KMS-11 (cell line): ENCODE measurements around the gene HNF1A.
"Not testable (repeated sequence)": the region's sequence is repeated elsewhere in the genome, so short reads cannot be mapped to it uniquely, and the experiment has no call there.

Experiments used
- H2AFZ ChIP-seq: fragments of 200-600 bp; sonication (generic); 2 replicates; pipeline ENCODE4 v1.6.1; 2016; ENCODE audit warnings: antibody characterized with exemption, mixed run types, low read depth
- H3K27ac ChIP-seq: fragments of 200-600 bp; sonication (generic); 2 replicates; pipeline ENCODE4 v1.6.1; 2016; ENCODE audit warnings: mild to moderate bottlenecking, mixed run types
- H3K27me3 ChIP-seq: fragments of 200-600 bp; sonication (generic); 2 replicates; pipeline ENCODE4 v1.6.1; 2017; ENCODE audit warnings: mild to moderate bottlenecking, low read depth, mixed run types, moderate library complexity; ENCODE audit not compliant: insufficient read depth
- H3K36me3 ChIP-seq: fragments of 200-600 bp; sonication (generic); 2 replicates; pipeline ENCODE4 v1.6.1; 2017; ENCODE audit warnings: mild to moderate bottlenecking, mixed run types; ENCODE audit not compliant: insufficient read depth
- H3K4me1 ChIP-seq: fragments of 200-600 bp; sonication (generic); 2 replicates; pipeline ENCODE4 v1.6.1; 2016; ENCODE audit warnings: mild to moderate bottlenecking, low read depth, mixed run types; ENCODE audit not compliant: poor library complexity, severe bottlenecking
- H3K4me2 ChIP-seq: fragments of 200-600 bp; sonication (generic); 2 replicates; pipeline ENCODE4 v1.7.0; 2016; ENCODE audit warnings: mild to moderate bottlenecking, mixed run types
- H3K4me3 ChIP-seq: fragments of 200-600 bp; sonication (generic); IDR thresholded peaks from 2 replicates; pipeline ENCODE4 v1.6.1; 2017; ENCODE audit warnings: low read depth, low read length, mixed read lengths; ENCODE audit not compliant: insufficient read depth
- H3K79me2 ChIP-seq: fragments of 200-600 bp; sonication (generic); 2 replicates; pipeline ENCODE4 v1.6.1; 2016; ENCODE audit warnings: low read depth, mixed run types; ENCODE audit not compliant: insufficient read depth
- H3K9ac ChIP-seq: fragments of 200-600 bp; sonication (generic); 2 replicates; pipeline ENCODE4 v1.6.1; 2016; ENCODE audit warnings: mild to moderate bottlenecking, mixed run types
- H4K20me1 ChIP-seq: fragments of 200-600 bp; sonication (generic); 2 replicates; pipeline ENCODE4 v1.6.1; 2016; ENCODE audit warnings: mild to moderate bottlenecking, mixed run types; ENCODE audit not compliant: insufficient read depth
- TF ChIP-seq, protein P1 (sequence below): fragments of 200-600 bp; sonication (generic); conservative IDR thresholded peaks from 2 replicates; pipeline ENCODE4 v1.6.1; 2017; ENCODE audit warnings: low read depth, mild to moderate bottlenecking, antibody characterized with exemption, low read length, moderate library complexity, mixed read lengths

HNF1A gene

DNA sequence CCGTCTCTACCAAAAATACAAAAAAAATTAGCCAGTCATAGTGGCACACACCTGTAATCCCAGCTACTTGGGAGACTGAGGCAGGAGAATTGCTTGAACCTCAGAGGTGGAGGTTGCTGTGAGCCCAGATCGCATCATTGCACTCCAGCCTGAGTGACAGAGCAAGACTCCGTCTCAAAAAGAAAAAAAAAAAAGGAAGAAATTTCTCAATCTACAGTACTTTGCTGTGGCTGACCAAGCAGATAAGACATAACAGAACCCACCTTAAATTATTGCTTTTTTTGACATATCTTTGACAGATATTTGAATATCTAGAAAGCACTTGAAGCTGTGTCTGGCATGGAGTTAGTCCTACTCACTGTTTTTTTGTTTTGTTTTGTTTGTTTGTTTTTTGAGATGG, 34.9 kb upstream of the HNF1A start:
- Histone ChIP-seq H4K20me1 (no peaks in the 10 kb centered on the region), H3K4me1 (no peaks in the 10 kb centered on the region)

GRCh38 chr12:120944645-120945217, 33.6 kb upstream of the HNF1A start:
- H2AFZ ChIP-seq, result no peak overlapping the region

More for the DNA sequence above, 34.9 kb upstream of the HNF1A start:
- Histone ChIP-seq H3K4me2 (no peak overlapping the region), H3K9ac (no peak overlapping the region), H3K79me2 (no peaks in the 10 kb centered on the region), H3K4me3 (no peak overlapping the region), H3K27ac (no peak overlapping the region), H3K36me3 (no peaks in the 10 kb centered on the region), H2AFZ (no peak overlapping the region), H3K27me3 (no peaks in the 10 kb centered on the region)
- TF ChIP-seq, protein P1, sequence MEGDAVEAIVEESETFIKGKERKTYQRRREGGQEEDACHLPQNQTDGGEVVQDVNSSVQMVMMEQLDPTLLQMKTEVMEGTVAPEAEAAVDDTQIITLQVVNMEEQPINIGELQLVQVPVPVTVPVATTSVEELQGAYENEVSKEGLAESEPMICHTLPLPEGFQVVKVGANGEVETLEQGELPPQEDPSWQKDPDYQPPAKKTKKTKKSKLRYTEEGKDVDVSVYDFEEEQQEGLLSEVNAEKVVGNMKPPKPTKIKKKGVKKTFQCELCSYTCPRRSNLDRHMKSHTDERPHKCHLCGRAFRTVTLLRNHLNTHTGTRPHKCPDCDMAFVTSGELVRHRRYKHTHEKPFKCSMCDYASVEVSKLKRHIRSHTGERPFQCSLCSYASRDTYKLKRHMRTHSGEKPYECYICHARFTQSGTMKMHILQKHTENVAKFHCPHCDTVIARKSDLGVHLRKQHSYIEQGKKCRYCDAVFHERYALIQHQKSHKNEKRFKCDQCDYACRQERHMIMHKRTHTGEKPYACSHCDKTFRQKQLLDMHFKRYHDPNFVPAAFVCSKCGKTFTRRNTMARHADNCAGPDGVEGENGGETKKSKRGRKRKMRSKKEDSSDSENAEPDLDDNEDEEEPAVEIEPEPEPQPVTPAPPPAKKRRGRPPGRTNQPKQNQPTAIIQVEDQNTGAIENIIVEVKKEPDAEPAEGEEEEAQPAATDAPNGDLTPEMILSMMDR, result no peak

GRCh38 chr12:120945516-120945915, 32.8 kb upstream of the HNF1A start:
- H3K36me3 ChIP-seq, H3K4me1 ChIP-seq, H3K27ac ChIP-seq, H3K4me3 ChIP-seq, H3K79me2 ChIP-seq, H3K4me2 ChIP-seq, H4K20me1 ChIP-seq, H3K27me3 ChIP-seq, H3K9ac ChIP-seq, H2AFZ ChIP-seq: not testable (repeated sequence)

More at GRCh38 chr12:120944645-120945217, 33.6 kb upstream of the HNF1A start:
- no peak overlapping the region for H3K4me3 ChIP-seq
- no peaks in the 10 kb centered on the region for H3K4me1 ChIP-seq
- no peak overlapping the region for H3K4me2 ChIP-seq
- no peaks in the 10 kb centered on the region for H4K20me1 ChIP-seq
- H3K36me3 ChIP-seq, result no peaks in the 10 kb centered on the region
- no peaks in the 10 kb centered on the region for H3K27me3 ChIP-seq
- TF ChIP-seq, protein P1, result peak; percentile 71
- no peak overlapping the region for H3K27ac ChIP-seq
- no peak overlapping the region for H3K9ac ChIP-seq
- no peaks in the 10 kb centered on the region for H3K79me2 ChIP-seq

DNA sequence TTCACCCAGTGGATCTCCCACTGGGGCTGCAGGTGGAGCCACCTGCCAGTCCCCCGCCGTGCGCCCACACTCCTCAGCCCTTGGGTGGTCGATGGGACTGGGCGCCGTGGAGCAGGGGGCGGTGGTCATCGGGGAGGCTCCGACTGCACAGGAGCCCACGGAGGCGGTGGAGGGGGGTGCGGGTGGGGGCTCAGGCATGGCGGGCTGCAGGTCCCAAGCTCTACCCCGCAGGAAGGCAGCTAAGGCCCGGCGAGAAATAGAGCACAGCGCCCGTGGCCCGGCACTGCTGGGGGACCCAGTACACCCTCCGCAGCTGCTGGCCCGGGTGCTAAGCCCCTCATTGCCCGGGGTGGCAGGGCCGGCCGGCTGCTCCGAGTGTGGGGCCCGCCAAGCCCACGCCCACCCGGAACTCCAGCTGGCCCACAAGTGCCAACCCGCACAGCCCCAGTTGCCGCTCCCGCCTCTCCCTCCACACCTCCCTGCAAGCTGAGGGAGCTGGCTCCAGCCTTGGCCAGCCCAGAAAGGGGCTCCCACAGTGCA, 28.0 kb upstream of the HNF1A start:
- not testable (repeated sequence) for H4K20me1 ChIP-seq, H3K36me3 ChIP-seq, H3K4me3 ChIP-seq, H2AFZ ChIP-seq, H3K9ac ChIP-seq, H3K79me2 ChIP-seq, H3K27ac ChIP-seq, H3K27me3 ChIP-seq, H3K4me1 ChIP-seq, H3K4me2 ChIP-seq

- no peak overlapping the region for H2AFZ ChIP-seq
- H3K79me2 ChIP-seq, result no peaks in the 10 kb centered on the region
- H3K4me2 ChIP-seq, result no peak overlapping the region
- H3K27ac ChIP-seq, result no peak overlapping the region
- no peaks in the 10 kb centered on the region for H3K27me3 ChIP-seq
- H3K4me3 ChIP-seq, result no peak overlapping the region
- H3K36me3 ChIP-seq, result no peaks in the 10 kb centered on the region
- TF ChIP-seq, protein P1, result no peak
- H3K4me1 ChIP-seq, result no peaks in the 10 kb centered on the region
- no peak overlapping the region for H3K9ac ChIP-seq
- no peaks in the 10 kb centered on the region for H4K20me1 ChIP-seq
Measured at GRCh38 chr12:120950807-120951206, 27.5 kb upstream of the HNF1A start.
